Measurements from ENCODE around the gene SLC31A2. TPM values are rescaled to one million over a fixed set of nuclear protein-coding genes. Genes with fewer than 3 reads are reported as not detected.
"Not testable (repeated sequence)": the region's sequence is repeated elsewhere in the genome, so short reads cannot be mapped to it uniquely, and the experiment has no call there.

SLC31A2 gene
- total and polyA plus RNA-seq, 7 donors, result 10.0 to 35.4 (median 16.4) TPM

DNA sequence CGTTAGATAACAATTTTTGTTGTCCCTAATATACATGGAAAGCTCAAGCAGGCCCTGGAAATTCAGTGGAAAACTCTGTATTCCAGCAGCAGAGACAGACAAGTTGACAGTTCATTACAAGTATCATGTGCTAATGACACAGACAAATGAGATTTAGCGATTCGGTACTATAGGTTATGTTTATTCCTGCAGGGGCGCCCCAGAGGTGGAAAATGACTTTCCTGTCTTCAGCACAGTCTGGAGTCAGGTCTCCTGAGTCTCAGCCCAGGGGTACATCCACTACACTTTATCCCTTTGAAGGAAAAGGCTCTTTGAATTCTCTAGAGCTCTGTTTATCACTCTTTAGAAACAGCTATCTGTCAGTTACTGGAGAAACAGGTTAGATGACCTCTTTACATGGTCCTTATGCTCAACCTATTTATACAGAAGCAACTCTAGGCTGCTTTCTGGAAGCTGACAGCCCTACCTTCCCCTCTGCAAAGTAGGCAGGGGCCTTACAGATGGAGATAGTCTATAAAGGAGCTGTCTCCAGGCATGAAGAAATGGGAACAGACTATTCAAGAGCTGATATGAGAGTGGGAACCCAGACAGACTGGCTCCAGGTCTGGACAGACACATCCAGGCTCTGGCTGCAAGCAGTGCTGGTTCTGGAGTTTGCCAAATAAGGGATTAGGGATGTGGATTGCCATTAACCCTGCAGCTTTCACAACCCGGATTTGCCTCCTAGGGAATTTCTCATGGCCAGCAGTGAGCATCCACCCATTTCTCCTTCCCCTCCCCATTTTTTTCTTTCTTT, 7.2 kb upstream of the SLC31A2 start:
- DNase-seq, result no peak
- H3K9me3 ChIP-seq, result no peaks in the 10 kb centered on the region
- peaks cover 0 to 4% (median 2%) of the 10 kb centered on the region in 3 donors for H3K27me3 ChIP-seq (ENCODE audit: insufficient read depth in 3 of 3, low read length in 2 of 3)
- H3K4me3 ChIP-seq, result no peak overlapping the region
- intact Hi-C loops (cut with DNase I), result no loop called here
- H3K36me3 ChIP-seq (ENCODE audit: insufficient read depth in 1 of 2, low read depth in 1 of 2), result no peaks in the 10 kb centered on the region
- 66 to 73% (median 69%) methylated on average over 5 of the region's 5 CpGs for WGBS, 3 donors
- H3K27ac ChIP-seq, result no peak overlapping the region
- H3K4me1 ChIP-seq, result no peaks in the 10 kb centered on the region
- TF ChIP-seq, protein P1, sequence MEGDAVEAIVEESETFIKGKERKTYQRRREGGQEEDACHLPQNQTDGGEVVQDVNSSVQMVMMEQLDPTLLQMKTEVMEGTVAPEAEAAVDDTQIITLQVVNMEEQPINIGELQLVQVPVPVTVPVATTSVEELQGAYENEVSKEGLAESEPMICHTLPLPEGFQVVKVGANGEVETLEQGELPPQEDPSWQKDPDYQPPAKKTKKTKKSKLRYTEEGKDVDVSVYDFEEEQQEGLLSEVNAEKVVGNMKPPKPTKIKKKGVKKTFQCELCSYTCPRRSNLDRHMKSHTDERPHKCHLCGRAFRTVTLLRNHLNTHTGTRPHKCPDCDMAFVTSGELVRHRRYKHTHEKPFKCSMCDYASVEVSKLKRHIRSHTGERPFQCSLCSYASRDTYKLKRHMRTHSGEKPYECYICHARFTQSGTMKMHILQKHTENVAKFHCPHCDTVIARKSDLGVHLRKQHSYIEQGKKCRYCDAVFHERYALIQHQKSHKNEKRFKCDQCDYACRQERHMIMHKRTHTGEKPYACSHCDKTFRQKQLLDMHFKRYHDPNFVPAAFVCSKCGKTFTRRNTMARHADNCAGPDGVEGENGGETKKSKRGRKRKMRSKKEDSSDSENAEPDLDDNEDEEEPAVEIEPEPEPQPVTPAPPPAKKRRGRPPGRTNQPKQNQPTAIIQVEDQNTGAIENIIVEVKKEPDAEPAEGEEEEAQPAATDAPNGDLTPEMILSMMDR (IDR thresholded peaks at IDR 0.05), result no peak
- no peak for ATAC-seq

DNA sequence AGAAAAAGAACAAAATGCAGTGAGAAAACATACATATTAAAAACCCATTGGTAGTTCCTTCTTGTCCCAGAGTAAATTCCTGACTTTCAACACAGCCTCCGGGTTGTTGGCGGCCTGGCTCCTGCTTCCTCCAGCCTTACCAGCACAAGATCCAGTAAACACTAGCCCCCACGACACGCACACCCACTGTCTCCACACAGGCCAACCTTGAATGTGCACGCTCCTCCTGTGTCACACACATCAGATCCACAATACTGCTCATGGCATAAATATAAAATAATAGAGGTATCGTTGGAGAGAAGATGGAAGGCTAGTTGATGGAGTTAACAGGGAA, 2.5 kb upstream of the SLC31A2 start:
- no peaks in the 10 kb centered on the region for H3K9me3 ChIP-seq
- H3K27me3 ChIP-seq (ENCODE audit: insufficient read depth in 3 of 3, low read length in 2 of 3), result peaks cover 0 to 4% (median 2%) of the 10 kb centered on the region in 3 donors
- no peaks in the 10 kb centered on the region for H3K36me3 ChIP-seq (ENCODE audit: insufficient read depth in 1 of 2, low read depth in 1 of 2)
- H3K27ac ChIP-seq, result no peak overlapping the region
- no peak overlapping the region for H3K4me3 ChIP-seq
- 87 to 92% (median 91%) methylated on average over 6 of the region's 6 CpGs for WGBS, 3 donors
- TF ChIP-seq, protein P1 (IDR thresholded peaks at IDR 0.05), result no peak
- DNase-seq (no peak), ATAC-seq (no peak)
- H3K4me1 ChIP-seq, result peaks cover 11% of the 10 kb centered on the region
- intact Hi-C loops (cut with DNase I), result no loop called here

DNA sequence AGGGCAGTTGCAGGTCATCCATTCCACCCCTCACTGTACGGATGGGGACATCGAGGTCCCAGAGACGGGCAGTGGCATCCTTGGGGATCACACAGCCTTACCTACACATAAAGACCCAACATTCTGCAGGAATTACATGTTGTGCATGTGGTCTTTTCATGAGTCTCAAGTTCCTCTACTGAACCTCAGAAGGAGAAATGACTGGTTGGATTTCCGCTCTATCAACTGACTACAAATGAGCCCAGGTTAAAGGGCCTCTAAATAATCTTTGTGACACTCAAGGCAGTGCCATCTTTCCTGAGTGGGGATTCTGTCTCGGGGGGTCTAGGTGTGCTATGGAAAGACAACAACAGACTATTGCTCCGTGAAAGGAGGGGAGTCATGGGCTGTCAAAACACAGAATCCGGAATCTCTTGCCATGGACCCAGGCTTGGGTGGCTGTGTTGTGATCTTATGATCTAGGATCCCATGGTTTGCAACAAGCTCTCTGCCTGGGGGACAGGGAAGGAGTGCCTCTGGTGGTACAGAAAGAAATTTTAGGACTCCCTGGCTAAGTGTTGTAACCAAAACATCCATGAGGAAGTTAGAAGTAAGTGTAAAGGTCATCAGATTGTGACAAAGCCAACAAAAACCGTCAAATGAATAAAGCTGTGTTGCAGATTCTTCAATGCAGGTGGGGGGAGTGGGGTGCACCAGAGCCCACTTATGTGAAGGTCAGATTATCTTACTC, 1.9 kb upstream of the SLC31A2 start:
- no peak for ATAC-seq
- TF ChIP-seq, protein P1 (IDR thresholded peaks at IDR 0.05), result no peak
- no peak overlapping the region for H3K27ac ChIP-seq
- no peak for DNase-seq
- H3K4me3 ChIP-seq, result no peak overlapping the region
- peaks cover 0 to 4% (median 2%) of the 10 kb centered on the region in 3 donors for H3K27me3 ChIP-seq (ENCODE audit: insufficient read depth in 3 of 3, low read length in 2 of 3)
- H3K4me1 ChIP-seq, result peaks cover 13% of the 10 kb centered on the region
- no peaks in the 10 kb centered on the region for H3K36me3 ChIP-seq (ENCODE audit: insufficient read depth in 1 of 2, low read depth in 1 of 2)
- H3K9me3 ChIP-seq, result no peaks in the 10 kb centered on the region
- intact Hi-C loops (cut with DNase I), result no loop called here
- WGBS, 3 donors, result 86 to 92% (median 89%) methylated on average over 8 of the region's 8 CpGs

DNA sequence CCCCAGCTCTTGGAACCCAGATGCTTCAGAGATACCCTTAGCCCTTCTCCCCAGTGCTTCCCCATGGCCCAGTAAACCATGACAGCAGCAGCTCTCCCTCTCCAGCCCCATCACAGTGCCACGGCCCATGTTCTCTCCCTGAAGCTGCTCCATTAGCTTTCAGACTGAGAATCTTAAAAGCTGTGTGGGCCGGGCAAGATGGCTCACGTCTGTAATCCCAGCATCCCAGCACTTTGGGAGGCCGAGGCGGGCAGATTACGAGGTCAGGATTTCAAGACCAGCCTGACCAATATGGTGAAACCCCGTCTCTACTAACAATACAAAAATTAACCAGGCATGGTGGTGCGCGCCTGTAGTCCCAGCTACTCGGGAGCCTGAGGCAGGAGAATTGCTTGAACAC, 1.2 kb upstream of the SLC31A2 start:
- H3K27me3 ChIP-seq (ENCODE audit: insufficient read depth in 3 of 3, low read length in 2 of 3); intact Hi-C loops (cut with DNase I); H3K36me3 ChIP-seq (ENCODE audit: insufficient read depth in 1 of 2, low read depth in 1 of 2); H3K27ac ChIP-seq; ATAC-seq; DNase-seq; H3K9me3 ChIP-seq; H3K4me3 ChIP-seq: not testable (repeated sequence)
- peaks cover 18% of the 10 kb centered on the region for H3K4me1 ChIP-seq
- 94 to 96% (median 95%) methylated on average over 10 of the region's 10 CpGs for WGBS, 3 donors

Measured in psoas muscle (tissue), 8 donors.